ENCODE data around the gene GALNTL6.
"Not testable (repeated sequence)": the region's sequence is repeated elsewhere in the genome, so short reads cannot be mapped to it uniquely, and the experiment has no call there.

DNA sequence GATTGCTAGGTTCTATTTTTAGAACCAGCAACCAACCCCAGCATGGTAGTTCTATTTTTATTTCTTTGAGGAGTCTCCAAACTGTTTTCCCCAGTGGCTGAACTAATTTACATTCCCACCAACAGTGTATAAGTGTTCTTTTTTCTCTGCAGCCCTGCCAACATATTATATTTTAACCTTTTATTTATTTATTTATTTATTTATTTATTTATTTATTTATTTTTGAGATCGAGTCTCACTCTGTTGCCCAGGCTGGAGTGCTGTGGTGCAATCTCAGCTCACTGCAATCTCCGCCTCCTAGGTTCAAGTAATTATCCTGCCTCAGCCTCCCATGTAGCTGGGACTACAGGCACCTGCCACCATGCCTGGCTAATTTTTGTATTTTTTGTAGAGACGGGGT lies 1074.2 kb downstream of the GALNTL6 start:
- TF ChIP-seq POLR2AphosphoS5 (IDR thresholded peaks at IDR 0.05; ENCODE audit: low read depth, low read length); POLR2A (IDR thresholded peaks at IDR 0.05; ENCODE audit: low read depth, low read length); SPI1 (IDR thresholded peaks at IDR 0.05; ENCODE audit: low read depth, low read length); TAF1 (IDR thresholded peaks at IDR 0.05; ENCODE audit: low read depth, low read length); POU2F2 (IDR thresholded peaks at IDR 0.05; ENCODE audit: low read depth, low read length); PAX5 (IDR thresholded peaks at IDR 0.05; ENCODE audit: insufficient read depth, low read length, severe bottlenecking): not testable (repeated sequence)
